ENCODE results near the gene HCFC1R1. TPM values are rescaled to one million over a fixed set of nuclear protein-coding genes. Genes with fewer than 3 reads are reported as not detected.
"Not testable (repeated sequence)": the region's sequence is repeated elsewhere in the genome, so short reads cannot be mapped to it uniquely, and the experiment has no call there.

HCFC1R1 gene
- total RNA-seq, 1 experiment from 2014 or later, result 76.0 TPM

DNA sequence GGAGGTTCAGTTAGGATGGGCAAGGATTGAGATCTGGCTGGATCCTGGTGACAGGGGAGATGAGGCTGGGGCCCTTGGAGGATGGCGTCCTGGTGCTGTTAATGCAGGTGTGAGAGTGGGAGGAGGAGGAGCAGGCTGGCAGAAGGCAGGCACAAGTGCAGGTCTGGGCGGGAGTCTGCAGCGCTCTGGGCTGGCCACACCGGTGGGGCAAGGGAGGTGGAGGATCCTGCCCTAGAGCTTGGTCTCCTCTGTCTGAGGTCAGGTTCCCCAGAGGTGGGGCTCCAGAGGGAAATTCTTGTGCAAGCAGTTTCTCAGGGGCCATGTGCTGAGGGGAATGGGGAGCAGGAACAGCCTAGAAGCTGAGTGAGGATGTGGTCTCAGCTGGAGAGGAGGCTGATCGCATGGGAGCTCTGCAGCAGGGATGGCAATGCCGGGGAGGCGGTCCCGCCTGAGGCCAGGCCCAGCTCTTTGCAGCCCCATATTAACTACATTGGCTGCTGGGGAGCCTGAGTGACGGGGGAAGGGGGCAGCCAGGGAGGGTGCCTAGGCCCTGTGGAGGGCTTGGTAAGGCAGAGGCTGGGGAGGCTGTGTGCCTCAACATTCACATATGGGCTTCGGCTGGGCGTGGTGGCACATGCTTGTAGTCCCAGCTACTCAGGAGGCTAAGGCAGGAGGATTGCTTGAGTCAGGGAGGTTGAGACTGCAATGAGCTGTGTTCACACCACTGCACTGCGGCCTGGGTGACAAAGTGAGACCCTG is 29.0 kb upstream of the HCFC1R1 start:
- ATAC-seq; H3K4me3 Mint-ChIP-seq; H3K9me3 Mint-ChIP-seq; POLR2A ChIA-PET; CTCF ChIA-PET; DNase-seq (ENCODE audit: low spot score); H3K27ac Mint-ChIP-seq: not testable (repeated sequence)
- Mint-ChIP-seq H3K27me3 (ENCODE audit: low read depth) (peaks cover 20% of the 10 kb centered on the region), H3K4me1 (peaks cover 23% of the 10 kb centered on the region), H3K36me3 (peaks cover 18% of the 10 kb centered on the region)

DNA sequence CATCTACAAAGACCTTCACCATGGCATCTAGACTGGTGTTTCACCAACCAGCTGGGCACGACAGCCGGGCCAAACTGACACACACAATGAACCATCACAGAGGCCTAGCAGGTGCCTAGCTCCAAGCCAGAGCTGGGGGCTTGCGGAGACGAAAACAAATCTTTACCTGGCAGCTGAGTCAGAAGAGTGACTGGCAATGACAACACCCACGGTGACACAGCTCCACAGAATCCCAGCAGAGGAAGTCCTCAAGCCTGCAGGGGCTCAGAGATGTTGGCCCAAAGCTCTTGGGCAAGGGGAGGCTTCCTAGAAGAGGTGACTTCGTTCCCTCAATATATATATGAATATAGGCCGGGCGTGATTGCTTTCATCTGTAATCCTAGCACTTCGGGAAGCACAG is 27.8 kb upstream of the HCFC1R1 start:
- Mint-ChIP-seq H3K27me3 (ENCODE audit: low read depth) (peaks cover 24% of the 10 kb centered on the region), H3K4me1 (peaks cover 23% of the 10 kb centered on the region), H3K9me3 (0 out of 2 replicates have a peak, but pooled peaks cover 6% of the 10 kb centered on the region), H3K27ac (no peak overlapping the region), H3K4me3 (no peak overlapping the region), H3K36me3 (peaks cover 18% of the 10 kb centered on the region)
- DNase-seq (ENCODE audit: low spot score) (no peak), ATAC-seq (no peak)
- TF ChIP-seq, protein P1, sequence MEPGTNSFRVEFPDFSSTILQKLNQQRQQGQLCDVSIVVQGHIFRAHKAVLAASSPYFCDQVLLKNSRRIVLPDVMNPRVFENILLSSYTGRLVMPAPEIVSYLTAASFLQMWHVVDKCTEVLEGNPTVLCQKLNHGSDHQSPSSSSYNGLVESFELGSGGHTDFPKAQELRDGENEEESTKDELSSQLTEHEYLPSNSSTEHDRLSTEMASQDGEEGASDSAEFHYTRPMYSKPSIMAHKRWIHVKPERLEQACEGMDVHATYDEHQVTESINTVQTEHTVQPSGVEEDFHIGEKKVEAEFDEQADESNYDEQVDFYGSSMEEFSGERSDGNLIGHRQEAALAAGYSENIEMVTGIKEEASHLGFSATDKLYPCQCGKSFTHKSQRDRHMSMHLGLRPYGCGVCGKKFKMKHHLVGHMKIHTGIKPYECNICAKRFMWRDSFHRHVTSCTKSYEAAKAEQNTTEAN (CRISPR knock-in tag; IDR thresholded peaks at IDR 0.05), result no peak
- no peak for TF ChIP-seq ATF1 (CRISPR knock-in tag; IDR thresholded peaks at IDR 0.05)
- TF ChIP-seq, protein P2, sequence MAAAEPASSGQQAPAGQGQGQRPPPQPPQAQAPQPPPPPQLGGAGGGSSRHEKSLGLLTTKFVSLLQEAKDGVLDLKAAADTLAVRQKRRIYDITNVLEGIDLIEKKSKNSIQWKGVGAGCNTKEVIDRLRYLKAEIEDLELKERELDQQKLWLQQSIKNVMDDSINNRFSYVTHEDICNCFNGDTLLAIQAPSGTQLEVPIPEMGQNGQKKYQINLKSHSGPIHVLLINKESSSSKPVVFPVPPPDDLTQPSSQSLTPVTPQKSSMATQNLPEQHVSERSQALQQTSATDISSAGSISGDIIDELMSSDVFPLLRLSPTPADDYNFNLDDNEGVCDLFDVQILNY (CRISPR knock-in tag; IDR thresholded peaks at IDR 0.05), result no peak
- TF ChIP-seq, protein P3, sequence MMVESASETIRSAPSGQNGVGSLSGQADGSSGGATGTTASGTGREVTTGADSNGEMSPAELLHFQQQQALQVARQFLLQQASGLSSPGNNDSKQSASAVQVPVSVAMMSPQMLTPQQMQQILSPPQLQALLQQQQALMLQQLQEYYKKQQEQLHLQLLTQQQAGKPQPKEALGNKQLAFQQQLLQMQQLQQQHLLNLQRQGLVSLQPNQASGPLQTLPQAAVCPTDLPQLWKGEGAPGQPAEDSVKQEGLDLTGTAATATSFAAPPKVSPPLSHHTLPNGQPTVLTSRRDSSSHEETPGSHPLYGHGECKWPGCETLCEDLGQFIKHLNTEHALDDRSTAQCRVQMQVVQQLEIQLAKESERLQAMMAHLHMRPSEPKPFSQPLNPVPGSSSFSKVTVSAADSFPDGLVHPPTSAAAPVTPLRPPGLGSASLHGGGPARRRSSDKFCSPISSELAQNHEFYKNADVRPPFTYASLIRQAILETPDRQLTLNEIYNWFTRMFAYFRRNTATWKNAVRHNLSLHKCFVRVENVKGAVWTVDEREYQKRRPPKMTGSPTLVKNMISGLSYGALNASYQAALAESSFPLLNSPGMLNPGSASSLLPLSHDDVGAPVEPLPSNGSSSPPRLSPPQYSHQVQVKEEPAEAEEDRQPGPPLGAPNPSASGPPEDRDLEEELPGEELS (CRISPR knock-in tag; IDR thresholded peaks at IDR 0.05), result no peak
- TF ChIP-seq ZNF121 (CRISPR knock-in tag; IDR thresholded peaks at IDR 0.05), result no peak
- ChIA-PET CTCF (interaction anchor here (0.6 to 5.8 kb wide), 3 partner anchors 7 to 30 kb away, joined by 3 to 86 read pairs (median 59); no protein-coding TSS in a partner anchor), POLR2A (interaction anchor here (0.7 kb wide), 1 partner anchor 37 kb away, joined by 3 read pairs; no protein-coding TSS in a partner anchor)

DNA sequence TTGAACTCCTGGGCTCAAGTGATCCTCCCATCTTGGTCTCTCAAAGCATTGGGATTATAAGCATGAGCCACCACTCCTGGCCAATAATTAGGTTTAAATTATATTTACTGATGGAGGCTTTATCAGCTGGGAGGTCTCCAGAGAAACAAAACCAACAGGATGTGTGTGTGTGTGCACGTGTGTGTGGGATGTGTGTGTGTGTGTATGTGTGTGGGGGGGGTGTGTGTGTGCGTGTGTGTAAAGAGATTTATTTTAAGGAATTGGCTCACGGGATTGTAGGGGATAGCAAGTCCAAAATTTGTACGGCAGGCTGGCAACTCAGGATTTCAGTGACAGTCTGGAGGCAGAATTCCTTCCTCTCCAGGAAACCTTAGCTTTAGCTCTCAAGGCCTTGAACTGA is 27.3 kb upstream of the HCFC1R1 start:
- H3K4me1 Mint-ChIP-seq, result peaks cover 23% of the 10 kb centered on the region
- no peak overlapping the region for H3K4me3 Mint-ChIP-seq
- no peak overlapping the region for H3K27ac Mint-ChIP-seq
- peaks cover 24% of the 10 kb centered on the region for H3K27me3 Mint-ChIP-seq (ENCODE audit: low read depth)
- POLR2A ChIA-PET, result interaction anchor here (0.7 kb wide), 1 partner anchor 37 kb away, joined by 3 read pairs; no protein-coding TSS in a partner anchor
- TF ChIP-seq PRRX2 (CRISPR knock-in tag; IDR thresholded peaks at IDR 0.05), result no peak
- no peak for TF ChIP-seq HMGA2 (CRISPR knock-in tag; IDR thresholded peaks at IDR 0.05)
- TF ChIP-seq, protein P4, sequence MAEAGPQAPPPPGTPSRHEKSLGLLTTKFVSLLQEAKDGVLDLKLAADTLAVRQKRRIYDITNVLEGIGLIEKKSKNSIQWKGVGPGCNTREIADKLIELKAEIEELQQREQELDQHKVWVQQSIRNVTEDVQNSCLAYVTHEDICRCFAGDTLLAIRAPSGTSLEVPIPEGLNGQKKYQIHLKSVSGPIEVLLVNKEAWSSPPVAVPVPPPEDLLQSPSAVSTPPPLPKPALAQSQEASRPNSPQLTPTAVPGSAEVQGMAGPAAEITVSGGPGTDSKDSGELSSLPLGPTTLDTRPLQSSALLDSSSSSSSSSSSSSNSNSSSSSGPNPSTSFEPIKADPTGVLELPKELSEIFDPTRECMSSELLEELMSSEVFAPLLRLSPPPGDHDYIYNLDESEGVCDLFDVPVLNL (CRISPR knock-in tag; IDR thresholded peaks at IDR 0.05; ENCODE audit: borderline replicate concordance, low read depth), result no peak
- TF ChIP-seq GABPB1 (CRISPR knock-in tag; IDR thresholded peaks at IDR 0.05), result no peak
- ATAC-seq, result no peak
- 0 out of 2 replicates have a peak, but pooled peaks cover 6% of the 10 kb centered on the region for H3K9me3 Mint-ChIP-seq
- CTCF ChIA-PET, result interaction anchor here (5.2 to 5.8 kb wide), 2 partner anchors 8 to 19 kb away, joined by 59 to 86 read pairs; no protein-coding TSS in a partner anchor
- no peak for DNase-seq (ENCODE audit: low spot score)
- H3K36me3 Mint-ChIP-seq, result peaks cover 18% of the 10 kb centered on the region

DNA sequence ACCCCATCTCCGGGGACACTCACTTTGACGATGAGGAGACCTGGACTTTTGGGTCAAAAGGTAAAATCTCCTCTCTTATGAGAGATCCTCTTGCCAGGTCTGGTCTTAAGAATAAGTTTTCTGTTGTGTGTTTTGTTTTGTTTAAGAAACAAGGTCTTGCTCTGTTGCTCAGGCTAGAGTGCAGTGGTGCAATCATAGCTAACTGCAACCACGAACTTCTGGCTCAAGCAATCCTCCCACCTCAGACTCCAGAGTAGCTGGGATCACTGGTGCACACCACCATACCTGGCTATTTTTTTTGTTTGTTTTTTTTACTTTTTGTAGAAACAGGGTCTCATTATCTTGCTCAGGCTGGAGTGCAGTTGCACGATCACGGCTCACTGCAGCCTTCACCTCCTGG is 26.7 kb upstream of the HCFC1R1 start:
- Mint-ChIP-seq H3K4me3 (no peak overlapping the region), H3K27ac (no peak overlapping the region), H3K4me1 (peaks cover 19% of the 10 kb centered on the region), H3K9me3 (0 out of 2 replicates have a peak, but pooled peaks cover 6% of the 10 kb centered on the region), H3K27me3 (ENCODE audit: low read depth) (peaks cover 24% of the 10 kb centered on the region), H3K36me3 (peaks cover 18% of the 10 kb centered on the region)
- ChIA-PET CTCF (interaction anchor here (5.2 to 5.8 kb wide), 2 partner anchors 8 to 19 kb away, joined by 59 to 86 read pairs; no protein-coding TSS in a partner anchor), POLR2A (no interaction called here)
- DNase-seq (ENCODE audit: low spot score) (no peak), ATAC-seq (no peak)
- TF ChIP-seq FOXK1 (CRISPR knock-in tag; IDR thresholded peaks at IDR 0.05) (no peak), GTF2I (CRISPR knock-in tag; conservative IDR thresholded peaks at IDR 0.05) (no peak), RORB (CRISPR knock-in tag; IDR thresholded peaks at IDR 0.05) (no peak), ZNF138 (CRISPR knock-in tag; conservative IDR thresholded peaks at IDR 0.05) (no peak), ZNF317 (CRISPR knock-in tag; IDR thresholded peaks at IDR 0.05; ENCODE audit: borderline replicate concordance, low read depth) (no peak)
- TF ChIP-seq, protein P5, sequence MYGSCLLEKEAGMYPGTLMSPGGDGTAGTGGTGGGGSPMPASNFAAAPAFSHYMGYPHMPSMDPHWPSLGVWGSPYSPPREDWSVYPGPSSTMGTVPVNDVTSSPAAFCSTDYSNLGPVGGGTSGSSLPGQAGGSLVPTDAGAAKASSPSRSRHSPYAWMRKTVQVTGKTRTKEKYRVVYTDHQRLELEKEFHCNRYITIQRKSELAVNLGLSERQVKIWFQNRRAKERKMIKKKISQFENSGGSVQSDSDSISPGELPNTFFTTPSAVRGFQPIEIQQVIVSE (CRISPR knock-in tag; IDR thresholded peaks at IDR 0.05; ENCODE audit: borderline replicate concordance), result no peak
- TF ChIP-seq, protein P6, sequence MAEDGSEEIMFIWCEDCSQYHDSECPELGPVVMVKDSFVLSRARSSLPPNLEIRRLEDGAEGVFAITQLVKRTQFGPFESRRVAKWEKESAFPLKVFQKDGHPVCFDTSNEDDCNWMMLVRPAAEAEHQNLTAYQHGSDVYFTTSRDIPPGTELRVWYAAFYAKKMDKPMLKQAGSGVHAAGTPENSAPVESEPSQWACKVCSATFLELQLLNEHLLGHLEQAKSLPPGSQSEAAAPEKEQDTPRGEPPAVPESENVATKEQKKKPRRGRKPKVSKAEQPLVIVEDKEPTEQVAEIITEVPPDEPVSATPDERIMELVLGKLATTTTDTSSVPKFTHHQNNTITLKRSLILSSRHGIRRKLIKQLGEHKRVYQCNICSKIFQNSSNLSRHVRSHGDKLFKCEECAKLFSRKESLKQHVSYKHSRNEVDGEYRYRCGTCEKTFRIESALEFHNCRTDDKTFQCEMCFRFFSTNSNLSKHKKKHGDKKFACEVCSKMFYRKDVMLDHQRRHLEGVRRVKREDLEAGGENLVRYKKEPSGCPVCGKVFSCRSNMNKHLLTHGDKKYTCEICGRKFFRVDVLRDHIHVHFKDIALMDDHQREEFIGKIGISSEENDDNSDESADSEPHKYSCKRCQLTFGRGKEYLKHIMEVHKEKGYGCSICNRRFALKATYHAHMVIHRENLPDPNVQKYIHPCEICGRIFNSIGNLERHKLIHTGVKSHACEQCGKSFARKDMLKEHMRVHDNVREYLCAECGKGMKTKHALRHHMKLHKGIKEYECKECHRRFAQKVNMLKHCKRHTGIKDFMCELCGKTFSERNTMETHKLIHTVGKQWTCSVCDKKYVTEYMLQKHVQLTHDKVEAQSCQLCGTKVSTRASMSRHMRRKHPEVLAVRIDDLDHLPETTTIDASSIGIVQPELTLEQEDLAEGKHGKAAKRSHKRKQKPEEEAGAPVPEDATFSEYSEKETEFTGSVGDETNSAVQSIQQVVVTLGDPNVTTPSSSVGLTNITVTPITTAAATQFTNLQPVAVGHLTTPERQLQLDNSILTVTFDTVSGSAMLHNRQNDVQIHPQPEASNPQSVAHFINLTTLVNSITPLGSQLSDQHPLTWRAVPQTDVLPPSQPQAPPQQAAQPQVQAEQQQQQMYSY (CRISPR knock-in tag; IDR thresholded peaks at IDR 0.05), result no peak
